Left lung (tissue), 14 donors: ENCODE data around the gene CCDC9. TPM values are rescaled to one million over a fixed set of nuclear protein-coding genes. Genes with fewer than 3 reads are reported as not detected.

Experiments used
- ATAC-seq: fragments of 200-7000 bp; cut with Tn5 transposase; one replicate; pipeline ENCODE4 v1.9.1; 2020; ENCODE audit warnings: moderate library complexity
- DNase-seq, 4 donors: peaks; one replicate each; pipeline ENCODE4 v3.0.0-alpha.2; 2013 to 2020
- H3K27ac ChIP-seq, 2 donors: fragments of 200-600 bp; sonication (generic) in 1 of 2; one replicate each; pipeline versions ENCODE4 v1.5.0 to v1.8.0; 2020 to 2021
- H3K27me3 ChIP-seq, 2 donors: fragments of 200-600 bp; sonication (generic) in 1 of 2; one replicate each; pipeline versions ENCODE4 v1.5.0 to v1.8.0; 2020 to 2021
- H3K36me3 ChIP-seq, 2 donors: fragments of 200-600 bp; sonication (generic) in 1 of 2; one replicate each; pipeline versions ENCODE4 v1.5.0 to v1.8.0; 2020 to 2021
- H3K4me1 ChIP-seq, 2 donors: fragments of 200-600 bp; one replicate each; pipeline ENCODE4 v1.8.0; 2021
- H3K4me3 ChIP-seq, 2 donors: fragments of 200-600 bp; sonication (generic) in 1 of 2; one replicate each; pipeline versions ENCODE4 v1.5.0 to v1.8.0; 2020 to 2021; ENCODE audit warnings: mild to moderate bottlenecking in 1 of 2
- H3K9me3 ChIP-seq, 2 donors: fragments of 200-600 bp; sonication (generic) in 1 of 2; one replicate each; pipeline versions ENCODE4 v1.5.0 to v1.8.0; 2020 to 2021
- intact Hi-C, 2 donors: fragments of 100-400 bp; cut with DNase I; formaldehyde crosslinking; loops; one replicate each; pipeline versions ENCODE4 v1.11.2 to v1.14.2; 2022
- long read RNA-seq, 12 donors: library from polyadenylated mRNA in 2 of 12; unstranded in 2 of 12; transcript quantifications; one replicate each; pipeline ENCODE4 v2.0.0 and lab custom pipeline, GENCODE V29; 2019 to 2026
- polyA plus RNA-seq, 6 donors: library from polyadenylated mRNA; unstranded; fragments of 120-200 nt; gene quantifications; one replicate each; pipeline ENCODE4 v1.2.1, GENCODE V29; 2013; ENCODE audit not compliant: insufficient read length in 6 of 6
- total RNA-seq, 2 donors: library from RNA; stranded (reverse); fragmentation: NEBNext Ultra II Directional; extraction: Animal tissue kit (Norgen Biotek cat#: 25700); gene quantifications; one replicate each; pipeline ENCODE4 v1.2.1, GENCODE V29; 2021
- TF ChIP-seq, protein P1 (sequence below), 2 donors: fragments of 200-600 bp; sonication (generic) in 1 of 2; IDR thresholded peaks; one replicate each; pipeline versions ENCODE4 v1.5.0 to v1.8.0; 2021; ENCODE audit warnings: antibody characterized with exemption in 2 of 2
- donor health status: DM: no; HTN: yes; CAD: no.
- donor health status: DM: no; HTN: no; CAD: no.

CCDC9 gene
- total RNA-seq = 10 to 100 TPM; 28.2 to 28.9 TPM
- polyA plus RNA-seq = 10 to 100 TPM; 24.7 to 35.8 (median 28.5) TPM
- long read RNA-seq, donor 1, partial matches to known transcripts = 5 of 7 reads
- long read RNA-seq, donor 1, other reads (novel, unspliced or antisense) = 0 of 7 reads
- long read RNA-seq, donor 2, partial matches to known transcripts = 0 of 2 reads
- long read RNA-seq, donor 2, other reads (novel, unspliced or antisense) = 0 of 2 reads
- long read RNA-seq, donor 3, partial matches to known transcripts = 0 of 4 reads
- long read RNA-seq, donor 3, other reads (novel, unspliced or antisense) = 0 of 4 reads
- long read RNA-seq, donor 4 = 0 reads
- long read RNA-seq, donor 5, partial matches to known transcripts = 0 of 2 reads
- long read RNA-seq, donor 5, other reads (novel, unspliced or antisense) = 0 of 2 reads
- long read RNA-seq, donor 6, partial matches to known transcripts = 0 of 4 reads
- long read RNA-seq, donor 6, other reads (novel, unspliced or antisense) = 0 of 4 reads
- long read RNA-seq, donor 7, partial matches to known transcripts = 0 of 3 reads
- long read RNA-seq, donor 7, other reads (novel, unspliced or antisense) = 0 of 3 reads
- long read RNA-seq, donor 8, partial matches to known transcripts = 0 of 3 reads
- long read RNA-seq, donor 8, other reads (novel, unspliced or antisense) = 0 of 3 reads
- long read RNA-seq, donor 9 = 0 reads
- long read RNA-seq, donor 10, partial matches to known transcripts = 0 of 4 reads
- long read RNA-seq, donor 10, other reads (novel, unspliced or antisense) = 2 of 4 reads
- long read RNA-seq, donor 11 = 0 reads
- long read RNA-seq, donor 12, partial matches to known transcripts = 0 of 3 reads
- long read RNA-seq, donor 12, other reads (novel, unspliced or antisense) = 0 of 3 reads

DNA sequence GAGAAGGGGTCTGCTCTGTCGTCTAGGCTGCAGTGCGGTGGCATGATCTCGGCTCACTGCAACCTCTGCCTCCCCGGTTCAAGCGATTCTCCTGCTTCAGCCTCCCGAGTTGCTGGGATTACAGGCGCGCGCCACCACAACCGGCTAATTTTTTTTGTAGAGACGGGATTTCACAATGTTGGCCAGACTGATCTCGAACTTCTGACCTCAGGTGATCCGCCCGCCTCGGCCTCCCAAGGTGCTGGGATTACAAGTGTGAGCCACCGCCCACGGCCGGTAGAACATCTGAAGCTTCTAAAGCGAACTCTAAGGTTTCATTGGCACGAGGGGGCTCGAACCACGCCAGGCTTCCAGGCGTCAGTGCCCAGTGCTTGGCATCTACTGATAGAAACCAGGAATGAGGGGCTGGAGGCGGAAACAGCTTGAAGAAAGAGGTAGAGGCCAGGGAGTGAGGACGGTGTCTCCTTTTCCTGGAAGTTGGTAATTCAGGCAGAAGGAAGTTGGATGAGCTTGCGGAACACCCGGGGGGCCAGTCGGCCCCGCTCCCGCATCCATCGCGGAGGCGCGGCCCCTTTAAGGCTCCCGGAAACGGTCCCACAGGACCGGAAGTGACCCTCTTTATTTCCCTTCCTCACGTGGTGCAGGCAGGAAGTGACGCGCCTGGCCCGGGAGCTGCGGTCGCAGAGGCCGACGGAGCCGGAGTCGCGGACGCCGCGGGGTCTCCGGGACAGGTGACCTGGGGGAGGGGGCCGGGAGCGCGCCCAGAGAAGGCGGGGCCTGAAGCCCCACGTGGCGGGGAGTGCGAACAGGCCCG, at the start of gene CCDC9:
Gene CCDC9, plus strand, starts transcription at position 647 of the 814 bp plus-strand sequence. CDS start 1,876 bp downstream, outside the sequence.
- H3K27me3 ChIP-seq = no peaks in the 10 kb centered on the region
- ATAC-seq (peak; percentile 49), DNase-seq (peak; percentile 95 to 98 (median 97))
- peaks cover 0 to 30% of the 10 kb centered on the region in 2 donors for H3K36me3 ChIP-seq
- peaks cover 12 to 25% of the 10 kb centered on the region in 2 donors for H3K4me1 ChIP-seq
- H3K27ac ChIP-seq = peak within 1 kb of the TSS; percentile 89 to 94
- H3K4me3 ChIP-seq = peak within 1 kb of the TSS; percentile 50 to 51
- intact Hi-C loops = no loop called here
- TF ChIP-seq, protein P1, sequence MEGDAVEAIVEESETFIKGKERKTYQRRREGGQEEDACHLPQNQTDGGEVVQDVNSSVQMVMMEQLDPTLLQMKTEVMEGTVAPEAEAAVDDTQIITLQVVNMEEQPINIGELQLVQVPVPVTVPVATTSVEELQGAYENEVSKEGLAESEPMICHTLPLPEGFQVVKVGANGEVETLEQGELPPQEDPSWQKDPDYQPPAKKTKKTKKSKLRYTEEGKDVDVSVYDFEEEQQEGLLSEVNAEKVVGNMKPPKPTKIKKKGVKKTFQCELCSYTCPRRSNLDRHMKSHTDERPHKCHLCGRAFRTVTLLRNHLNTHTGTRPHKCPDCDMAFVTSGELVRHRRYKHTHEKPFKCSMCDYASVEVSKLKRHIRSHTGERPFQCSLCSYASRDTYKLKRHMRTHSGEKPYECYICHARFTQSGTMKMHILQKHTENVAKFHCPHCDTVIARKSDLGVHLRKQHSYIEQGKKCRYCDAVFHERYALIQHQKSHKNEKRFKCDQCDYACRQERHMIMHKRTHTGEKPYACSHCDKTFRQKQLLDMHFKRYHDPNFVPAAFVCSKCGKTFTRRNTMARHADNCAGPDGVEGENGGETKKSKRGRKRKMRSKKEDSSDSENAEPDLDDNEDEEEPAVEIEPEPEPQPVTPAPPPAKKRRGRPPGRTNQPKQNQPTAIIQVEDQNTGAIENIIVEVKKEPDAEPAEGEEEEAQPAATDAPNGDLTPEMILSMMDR (IDR thresholded peaks at IDR 0.05) = no peak
- no peaks in the 10 kb centered on the region for H3K9me3 ChIP-seq

DNA sequence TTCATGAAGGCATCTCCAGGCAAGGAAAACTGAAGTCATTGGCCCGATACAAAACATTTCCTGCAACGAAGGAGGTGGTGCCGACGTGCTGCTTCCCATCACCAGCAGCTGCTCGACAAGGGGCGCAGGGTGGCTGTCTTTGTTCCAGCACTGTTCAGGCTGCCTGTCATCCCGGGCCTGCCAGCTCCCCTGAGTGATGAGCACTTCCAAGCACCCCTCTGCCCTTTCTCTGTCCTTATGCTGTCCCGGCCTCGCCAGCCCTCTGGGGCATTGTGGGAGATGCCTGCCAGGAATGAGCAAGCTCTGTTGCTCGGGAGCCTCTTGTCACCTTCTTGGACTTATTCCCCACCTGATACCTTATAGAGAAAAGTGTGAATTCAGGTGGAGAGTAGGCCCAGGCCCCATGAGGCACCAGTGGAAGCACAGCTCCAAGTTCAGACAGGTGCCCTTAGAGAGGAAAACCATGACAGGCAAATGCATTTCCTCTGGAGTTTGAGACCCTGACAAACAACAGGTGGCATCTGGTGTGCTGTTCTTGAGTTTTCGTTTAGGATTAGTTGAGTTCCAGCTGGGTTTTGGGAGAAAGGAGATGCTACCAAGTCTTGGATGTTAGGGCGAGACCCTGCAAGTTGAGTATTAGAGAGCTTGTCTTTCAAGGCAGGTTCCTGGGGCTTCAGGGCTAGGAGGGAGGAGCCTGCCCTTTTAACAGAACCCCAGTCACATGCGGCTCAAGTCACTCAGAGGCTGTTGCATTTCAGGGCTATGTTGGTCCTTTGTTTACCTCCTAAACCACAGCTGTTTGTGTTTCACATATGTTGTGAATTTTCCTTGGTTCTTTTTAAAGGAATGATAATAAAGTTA, 46.8 kb upstream of the CCDC9 start:
- Histone ChIP-seq H3K4me3 (no peak overlapping the region), H3K27ac (no peak overlapping the region), H3K36me3 (peaks cover 0 to 58% of the 10 kb centered on the region in 2 donors), H3K9me3 (no peaks in the 10 kb centered on the region), H3K4me1 (peaks cover 6 to 14% of the 10 kb centered on the region in 2 donors), H3K27me3 (no peaks in the 10 kb centered on the region)
- intact Hi-C loops = loop anchor here in 1 of 2 donors (5.0 kb wide), 1 partner anchor 38 kb away; no protein-coding TSS in a partner anchor
- no peak for DNase-seq
- TF ChIP-seq, protein P1 (IDR thresholded peaks at IDR 0.05) = no peak
- ATAC-seq = no peak

DNA sequence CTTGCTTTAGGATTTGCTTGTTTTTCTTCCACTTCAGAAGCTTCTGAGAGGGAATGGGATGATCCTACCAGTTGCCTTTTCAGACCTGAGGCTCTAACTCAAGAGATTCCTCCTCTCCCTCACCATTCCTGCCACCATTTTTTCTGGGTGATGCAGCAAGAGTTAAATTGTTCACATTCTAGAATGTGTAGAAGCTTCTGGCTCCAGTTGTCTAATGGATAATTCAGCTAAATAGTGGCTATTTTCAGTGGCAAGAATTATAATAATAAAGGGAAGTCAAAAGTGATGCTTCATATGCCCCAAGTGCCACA, 46.2 kb upstream of the CCDC9 start:
- intact Hi-C loops = no loop called here
- ATAC-seq = no peak
- no peak overlapping the region for H3K27ac ChIP-seq

DNA sequence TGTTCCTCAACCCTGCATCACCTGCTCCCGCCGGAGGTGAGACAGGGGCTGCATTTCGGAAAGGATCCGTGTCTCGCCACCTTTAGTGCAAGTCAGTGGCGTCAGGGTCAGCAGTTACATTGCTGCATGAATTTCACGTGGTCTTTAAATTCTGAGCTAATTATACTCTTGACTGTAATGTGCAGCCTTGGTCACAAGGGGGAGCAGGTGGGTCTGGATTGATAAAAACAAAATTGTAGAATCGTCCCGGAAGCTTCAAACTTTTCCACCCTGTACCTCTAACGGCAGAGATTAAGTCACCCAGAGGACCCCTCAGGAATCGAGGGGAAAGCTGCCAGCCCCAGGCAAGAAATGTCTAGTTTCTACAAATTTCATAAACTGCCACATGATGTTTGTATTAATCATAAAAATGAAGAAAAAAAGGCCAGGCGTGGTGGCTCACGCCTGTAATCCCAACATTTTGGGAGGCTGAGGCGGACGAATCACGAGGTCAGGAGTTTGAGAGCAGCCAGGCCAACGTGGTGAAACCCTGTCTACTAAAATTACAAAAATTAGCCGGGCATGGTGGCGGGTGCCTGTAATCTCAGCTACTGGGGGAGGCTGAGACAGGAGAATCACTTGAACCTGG, 45.5 kb upstream of the CCDC9 start:
- peak overlapping the region in 1 of 2 donors; percentile 61 for H3K27ac ChIP-seq
- H3K9me3 ChIP-seq = no peaks in the 10 kb centered on the region
- H3K4me3 ChIP-seq = no peak overlapping the region
- H3K36me3 ChIP-seq = peaks cover 0 to 46% of the 10 kb centered on the region in 2 donors
- intact Hi-C loops = no loop called here
- H3K27me3 ChIP-seq = no peaks in the 10 kb centered on the region
- peaks cover 6 to 14% of the 10 kb centered on the region in 2 donors for H3K4me1 ChIP-seq
- TF ChIP-seq, protein P1 (IDR thresholded peaks at IDR 0.05) = peak; percentile 75 to 76
- DNase-seq = peak in 3 of 4 donors; percentile 65 to 82 (median 70)
- ATAC-seq = peak; percentile 93

More for the DNA sequence above, 46.2 kb upstream of the CCDC9 start:
- Histone ChIP-seq H3K4me3 (no peak overlapping the region), H3K9me3 (no peaks in the 10 kb centered on the region), H3K4me1 (peaks cover 6 to 14% of the 10 kb centered on the region in 2 donors), H3K27me3 (no peaks in the 10 kb centered on the region), H3K36me3 (peaks cover 0 to 52% of the 10 kb centered on the region in 2 donors)
- DNase-seq = no peak
- TF ChIP-seq, protein P1 (IDR thresholded peaks at IDR 0.05) = no peak
